GM19023 (cell line): ENCODE data around the gene GBGT1.

Source experiments
- ATAC-seq: cut with Tn5 transposase; IDR thresholded peaks from one replicate; pipeline ENCODE4 v1.9.1; 2021; ENCODE audit warnings: mild to moderate bottlenecking, moderate library complexity; ENCODE audit not compliant: unreplicated experiment

The GBGT1 gene

DNA sequence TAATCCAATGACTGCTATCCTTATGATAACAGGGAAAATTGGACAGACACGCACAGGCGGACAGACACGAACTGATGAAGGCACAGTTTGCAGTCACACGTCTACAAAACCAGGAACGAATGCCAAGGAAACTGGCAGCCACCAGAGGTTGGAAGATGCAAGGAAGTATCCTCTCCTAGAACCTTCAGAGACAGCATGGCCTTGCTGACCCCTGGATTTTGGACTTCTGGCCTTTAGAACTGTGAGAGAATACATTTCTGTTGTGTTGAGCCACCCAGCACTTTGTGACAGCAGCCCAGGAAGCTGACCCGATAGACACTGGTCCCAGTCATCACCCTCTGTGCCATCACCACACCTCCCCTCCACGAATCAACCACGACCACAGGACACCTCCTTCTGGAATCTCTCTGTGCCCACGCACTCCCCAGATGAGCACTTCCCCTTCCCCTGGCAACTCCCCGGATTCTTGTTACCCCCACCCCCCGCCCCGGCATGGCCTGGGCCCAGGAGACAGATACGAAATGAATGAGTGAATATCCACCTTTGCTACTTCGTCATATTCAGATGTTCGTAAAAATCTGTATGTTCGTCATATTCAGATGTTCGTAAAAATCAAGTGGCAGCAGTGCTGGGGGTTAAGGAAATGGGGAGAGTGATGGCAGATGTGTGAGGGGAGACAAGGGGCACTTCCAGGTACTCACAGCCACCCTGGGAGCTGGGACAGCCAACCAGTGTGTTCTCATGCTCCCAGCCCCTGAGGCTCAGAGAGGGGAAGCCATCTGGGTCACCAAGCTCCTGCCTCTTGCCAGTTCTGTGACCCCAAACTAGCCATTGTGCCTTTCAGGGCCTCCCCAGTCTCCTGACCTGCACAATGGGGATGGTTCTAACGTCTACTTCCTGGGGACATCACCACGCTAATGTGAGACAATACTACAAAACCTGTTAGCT, 18.5 kb downstream of the GBGT1 start:
- no peak for ATAC-seq

DNA sequence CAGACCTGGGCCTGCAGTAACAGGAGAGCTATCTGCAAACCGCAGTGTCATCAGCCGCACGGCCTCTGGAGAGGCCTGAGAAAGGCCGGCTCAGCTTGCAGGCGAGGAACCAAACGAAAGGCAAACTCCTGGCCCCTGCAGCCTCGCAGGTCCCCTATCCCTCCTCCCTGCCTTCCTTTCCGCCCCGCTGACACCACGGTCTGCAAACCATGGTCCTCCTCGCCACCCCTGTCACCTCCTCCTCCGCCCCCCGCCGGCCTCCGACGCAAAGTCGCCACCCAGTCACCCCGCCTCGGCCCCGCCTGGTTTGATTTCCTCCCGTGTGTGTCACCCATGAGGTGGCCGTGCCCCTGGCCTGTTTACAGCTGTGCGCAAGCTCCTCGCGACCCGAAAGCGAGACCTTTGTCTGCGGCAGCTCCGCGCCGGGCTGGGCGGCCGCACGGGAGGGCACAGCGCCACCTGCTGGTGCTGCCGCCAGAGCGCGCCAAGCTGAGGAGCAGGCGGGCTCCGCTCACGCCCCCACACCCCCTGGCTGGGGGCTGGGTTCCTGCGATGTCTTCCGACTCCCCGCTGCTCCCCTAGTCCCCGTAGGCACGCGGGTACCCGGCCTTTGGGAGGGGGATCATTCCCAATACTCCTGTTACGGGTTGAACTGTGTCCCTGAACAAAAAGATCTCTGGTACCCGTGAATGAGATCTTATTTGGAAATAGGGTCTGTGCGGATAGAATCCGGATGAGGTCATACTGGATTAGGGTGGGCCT, 19.4 kb downstream of the GBGT1 start:
- peak; percentile 46 for ATAC-seq

DNA sequence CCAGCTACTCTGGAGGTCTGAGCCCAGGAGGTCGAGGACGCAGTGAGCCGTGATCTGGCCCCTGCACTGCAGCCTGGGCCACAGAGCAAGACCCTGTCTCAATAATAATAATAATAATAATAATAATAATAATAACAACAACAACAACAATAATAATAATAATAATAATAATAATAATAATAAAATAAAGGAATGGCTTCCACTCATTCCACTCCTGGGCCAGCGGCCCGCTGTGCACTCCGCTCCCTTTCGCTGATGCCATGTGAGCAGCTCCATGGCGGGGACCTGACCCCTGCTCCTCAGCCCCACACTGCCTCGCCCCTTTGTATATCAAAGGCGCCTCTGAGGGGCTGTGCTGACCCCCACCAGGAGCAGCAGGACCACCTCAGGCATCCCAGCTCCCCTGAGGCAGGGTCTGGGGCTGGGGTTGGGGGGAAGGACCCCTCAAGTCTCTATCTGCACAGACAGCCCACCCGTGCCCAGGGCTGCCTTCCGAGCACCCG, 20.0 kb downstream of the GBGT1 start:
- ATAC-seq, result no peak

DNA sequence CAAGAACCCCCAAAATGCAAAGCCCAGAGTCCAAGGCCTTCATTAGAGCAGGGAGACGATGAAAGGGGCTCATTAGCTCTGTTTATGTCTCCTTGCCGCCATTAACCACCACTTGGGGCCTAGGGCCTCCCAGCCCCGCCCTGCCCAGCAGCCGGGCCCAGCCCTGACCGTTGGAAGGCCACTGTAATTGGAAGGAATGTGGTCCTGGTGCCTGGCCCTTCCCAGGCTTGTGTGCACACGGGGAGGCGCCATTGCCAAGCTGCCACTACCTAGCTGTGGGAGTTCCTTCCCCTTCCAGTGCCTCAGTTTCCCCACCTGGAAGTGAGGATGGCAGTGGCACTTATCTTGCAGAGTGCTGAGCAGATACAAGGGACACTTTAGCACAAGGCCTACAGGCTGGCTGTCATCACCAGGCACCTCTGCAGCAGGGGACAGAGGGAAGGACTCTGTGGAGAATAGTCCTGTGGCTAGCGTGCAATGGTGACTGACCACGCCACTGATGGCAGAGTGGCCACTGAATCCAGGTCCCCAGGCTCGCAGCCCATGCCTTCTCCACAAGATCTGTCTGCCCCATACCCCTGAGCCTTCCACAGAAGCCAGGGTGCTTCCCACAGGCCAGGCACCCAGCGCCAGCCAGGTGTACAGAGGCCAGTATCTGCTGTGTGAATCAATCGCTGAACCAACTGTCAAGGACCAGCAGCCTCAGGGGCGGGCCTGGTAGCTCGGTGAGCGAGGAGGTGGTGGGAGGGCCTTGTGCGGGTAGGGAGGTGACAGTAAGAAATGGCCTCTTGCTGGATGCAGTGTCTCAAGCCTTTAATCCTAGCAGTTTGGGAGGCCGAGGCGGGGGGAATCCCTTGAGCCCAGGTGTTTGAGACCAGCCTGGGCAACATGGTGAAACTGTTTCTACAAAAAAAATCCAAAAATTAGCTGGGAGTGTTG, 20.8 kb downstream of the GBGT1 start:
- no peak for ATAC-seq

DNA sequence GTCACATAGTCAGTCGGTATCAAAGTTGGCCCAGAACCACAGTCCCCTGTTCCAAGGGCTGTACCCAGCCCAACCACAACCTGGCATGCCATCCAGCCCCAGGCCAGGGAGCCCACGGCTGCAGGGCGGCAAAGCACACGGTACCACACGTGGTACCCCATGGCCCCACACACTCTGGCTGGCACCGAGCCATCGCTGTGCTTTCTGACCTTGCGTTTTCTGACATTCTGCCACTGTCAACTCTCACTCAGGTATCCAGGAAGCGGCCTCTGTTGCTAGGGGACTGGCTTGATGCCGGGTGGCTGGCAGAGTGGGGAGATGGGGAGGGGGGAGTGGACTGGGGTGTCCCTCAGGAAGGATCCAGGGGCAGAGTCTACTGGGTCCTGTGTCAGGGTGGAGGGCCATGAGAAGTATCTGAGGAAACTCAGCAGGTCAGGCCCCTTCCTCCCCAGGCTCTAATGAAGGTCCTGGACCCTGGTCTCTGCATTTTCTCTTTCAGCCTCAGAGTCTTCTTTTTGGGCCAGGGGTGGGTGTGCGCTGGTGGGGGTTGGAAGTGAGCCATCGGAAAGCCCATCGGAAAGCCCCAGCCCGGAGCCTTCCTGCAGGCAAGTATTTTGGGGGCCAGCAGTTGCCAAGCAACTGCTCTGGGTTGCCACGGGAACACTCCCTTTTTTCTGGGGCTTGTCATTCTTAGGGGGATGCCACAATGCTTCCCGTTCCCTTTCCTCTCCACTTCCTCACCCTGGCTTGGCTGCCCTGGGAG, 21.7 kb downstream of the GBGT1 start:
- ATAC-seq, result no peak

DNA sequence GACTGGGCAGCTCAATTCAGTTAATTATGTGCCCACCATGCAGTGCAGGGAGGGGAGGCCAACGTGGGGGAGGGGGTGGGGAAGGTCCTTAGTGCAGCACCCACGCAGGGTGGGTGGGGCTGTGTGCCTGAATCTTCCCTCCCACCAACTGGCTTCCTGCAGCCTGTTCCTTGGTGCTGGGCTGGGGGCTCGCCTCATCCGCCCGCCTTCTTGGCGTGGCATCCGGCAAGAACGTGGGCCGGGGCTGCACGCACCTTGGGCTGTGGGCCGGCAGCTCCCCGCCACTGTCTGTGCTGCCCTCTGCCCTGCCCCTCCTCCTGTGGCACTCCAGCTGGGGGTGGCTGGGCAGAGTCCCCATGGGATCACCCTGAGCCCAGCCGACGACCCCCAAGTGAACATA, 23.1 kb downstream of the GBGT1 start:
- ATAC-seq, result no peak

DNA sequence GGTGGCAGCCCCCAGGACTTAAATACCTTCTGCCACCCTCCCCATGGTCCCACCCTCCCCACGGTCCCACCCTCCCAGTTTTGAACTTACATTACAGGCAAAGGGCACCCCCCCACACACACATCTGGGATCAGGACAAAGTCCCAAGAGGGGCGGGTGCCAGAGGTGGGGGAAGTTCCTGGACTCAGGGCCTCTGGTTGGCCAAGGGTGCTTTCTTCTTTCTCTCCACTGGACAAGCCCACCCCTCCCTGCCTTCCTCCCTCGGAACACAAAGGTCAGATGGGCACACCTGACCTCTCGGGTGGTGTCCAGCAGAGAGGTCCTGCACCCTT, 23.6 kb downstream of the GBGT1 start:
- no peak for ATAC-seq

DNA sequence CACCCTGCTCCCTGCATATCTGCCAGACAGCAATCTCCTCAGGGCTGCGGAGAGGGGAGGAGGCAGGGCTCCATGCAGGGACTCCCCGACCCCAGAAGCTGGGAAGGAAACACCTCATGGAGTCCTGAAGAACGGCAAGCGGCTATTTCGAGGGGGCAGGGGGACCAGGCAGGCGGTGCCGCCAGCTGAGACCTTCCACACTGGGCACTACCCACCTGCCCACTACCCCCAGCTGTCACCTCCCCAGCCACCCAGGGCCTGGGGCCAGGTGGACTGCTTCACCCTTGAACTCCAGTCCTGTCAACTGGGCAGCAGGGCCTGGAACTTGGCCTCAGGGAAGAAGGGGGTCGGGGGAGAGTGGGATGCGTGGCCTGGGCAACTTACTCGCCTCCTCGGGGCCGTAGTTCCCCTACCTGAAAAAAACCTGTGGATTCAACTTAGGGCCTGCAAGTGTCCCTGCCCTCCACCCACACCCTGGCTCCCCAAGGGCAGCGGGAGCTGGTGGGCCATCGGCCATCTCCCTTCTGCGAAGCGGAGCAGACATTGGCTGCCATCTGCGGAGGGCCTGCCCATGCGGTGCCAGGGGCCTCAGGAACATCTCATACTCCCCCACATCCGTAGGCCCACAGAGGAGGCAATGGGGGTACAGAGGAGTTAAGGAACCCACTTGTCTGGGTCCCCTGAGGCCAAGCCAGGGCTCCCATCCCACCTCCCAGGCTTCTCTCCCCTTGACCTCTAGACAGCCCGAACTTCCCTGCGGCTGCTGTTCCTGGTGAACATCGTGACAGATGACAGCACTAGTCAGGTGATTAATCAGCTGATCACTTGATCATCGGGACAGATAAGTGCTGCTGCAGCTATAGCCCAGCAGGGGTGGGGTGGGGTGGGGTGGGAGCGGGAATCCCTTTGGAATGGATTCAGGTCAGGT, 24.2 kb downstream of the GBGT1 start:
- no peak for ATAC-seq

DNA sequence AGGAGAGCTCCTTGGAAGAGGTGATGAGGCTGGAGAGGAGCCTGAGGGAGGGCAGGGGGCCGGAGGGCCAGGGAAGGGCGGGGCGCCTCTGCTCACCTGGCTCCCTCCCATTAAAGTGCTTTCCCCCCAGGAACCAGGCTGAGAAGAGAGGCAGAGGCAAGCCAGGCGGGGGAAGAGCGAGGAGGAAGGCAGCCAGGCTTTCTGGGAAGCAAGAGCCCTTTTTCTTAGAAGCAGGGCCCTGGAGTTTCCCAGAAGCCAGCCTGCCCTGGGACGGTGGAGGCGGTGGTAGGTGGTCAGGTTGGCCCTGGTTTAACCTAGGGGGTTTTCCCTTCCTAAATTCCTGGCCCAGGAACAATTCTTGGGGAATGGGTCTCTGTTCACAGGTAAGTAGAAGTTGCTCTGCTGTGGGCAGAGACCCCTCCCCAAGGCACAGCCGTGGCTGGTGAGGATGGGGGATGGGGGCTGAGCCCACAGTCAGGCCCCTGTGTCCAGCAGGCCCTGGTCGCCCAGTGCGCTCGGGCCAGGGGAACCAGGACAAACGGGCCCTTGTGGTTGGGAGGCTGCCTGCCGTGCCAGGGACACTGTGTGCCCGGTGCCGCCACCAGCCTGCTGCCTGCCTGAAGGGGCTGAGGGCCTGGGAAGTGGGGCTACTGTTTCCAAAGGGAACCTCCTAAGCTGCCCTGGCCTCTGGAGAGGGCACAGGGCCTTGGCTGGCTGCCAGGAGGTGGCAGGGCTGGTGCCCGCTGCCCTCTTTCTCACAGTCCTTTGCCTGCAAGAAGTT, 26.1 kb downstream of the GBGT1 start:
- no peak for ATAC-seq

DNA sequence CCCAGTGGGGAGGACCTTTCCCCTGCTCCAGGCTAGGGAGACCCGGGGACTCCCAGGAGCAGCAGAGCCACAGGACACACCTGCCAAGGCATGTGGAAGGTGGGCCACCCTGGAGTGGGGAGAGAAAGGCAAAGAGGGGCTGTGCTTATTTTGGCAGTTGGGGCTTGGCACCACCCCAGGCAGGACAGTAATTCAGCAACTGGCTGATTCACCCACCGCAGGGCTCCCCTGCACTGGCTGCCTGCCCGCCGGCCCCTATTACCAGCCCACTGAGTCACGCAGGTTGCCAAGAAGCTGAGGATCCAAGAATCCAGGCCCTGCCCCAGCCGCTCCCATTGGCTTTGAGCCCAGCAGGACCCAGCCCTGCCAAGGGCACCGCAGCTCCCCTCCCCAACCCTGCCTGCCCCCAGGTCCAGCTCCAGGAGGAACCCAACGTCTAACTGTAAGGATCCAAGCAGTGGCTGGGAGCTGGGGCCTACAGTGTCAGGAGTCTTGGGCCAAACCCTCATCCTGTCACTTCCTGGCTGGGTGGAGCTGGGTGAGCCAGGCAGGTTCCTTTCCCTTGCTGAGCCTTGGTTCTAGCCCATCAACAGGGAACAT, 28.5 kb downstream of the GBGT1 start:
- no peak for ATAC-seq

DNA sequence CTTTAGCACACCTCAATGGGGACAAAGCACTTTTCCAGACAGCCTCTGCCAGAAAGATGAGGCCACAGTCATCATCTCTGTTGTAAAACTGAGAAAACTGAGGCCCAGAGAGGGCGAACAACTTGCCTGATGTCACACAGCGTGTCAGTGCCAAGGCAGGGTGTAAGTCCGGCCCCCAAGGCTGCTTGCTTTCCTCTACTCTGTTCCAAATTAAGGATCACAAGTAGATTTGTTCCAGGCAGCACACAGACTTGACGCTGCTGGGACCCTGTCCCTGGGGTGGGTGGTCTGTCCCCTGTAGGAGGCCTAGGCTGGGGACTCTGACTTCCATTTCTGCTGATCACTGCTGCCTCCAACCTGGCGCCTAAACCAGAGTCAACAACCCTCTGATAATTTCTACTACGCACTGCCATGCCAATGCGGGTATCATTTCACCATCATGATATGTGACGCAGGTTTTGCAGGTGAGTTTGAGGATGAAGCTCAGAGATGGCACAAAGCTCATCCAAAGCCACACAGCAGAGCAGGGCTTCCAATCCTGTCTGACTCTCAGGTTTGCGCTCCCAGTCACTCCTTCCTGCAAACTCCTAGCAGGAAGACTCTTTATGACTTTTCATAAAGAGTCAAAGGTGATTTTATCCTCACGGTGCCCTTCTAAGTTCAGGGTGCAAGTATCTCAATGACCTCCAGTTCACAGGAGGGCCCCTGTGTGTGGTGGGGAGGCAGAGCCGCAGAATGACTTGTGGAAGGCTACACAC, 29.1 kb downstream of the GBGT1 start:
- ATAC-seq, result no peak

DNA sequence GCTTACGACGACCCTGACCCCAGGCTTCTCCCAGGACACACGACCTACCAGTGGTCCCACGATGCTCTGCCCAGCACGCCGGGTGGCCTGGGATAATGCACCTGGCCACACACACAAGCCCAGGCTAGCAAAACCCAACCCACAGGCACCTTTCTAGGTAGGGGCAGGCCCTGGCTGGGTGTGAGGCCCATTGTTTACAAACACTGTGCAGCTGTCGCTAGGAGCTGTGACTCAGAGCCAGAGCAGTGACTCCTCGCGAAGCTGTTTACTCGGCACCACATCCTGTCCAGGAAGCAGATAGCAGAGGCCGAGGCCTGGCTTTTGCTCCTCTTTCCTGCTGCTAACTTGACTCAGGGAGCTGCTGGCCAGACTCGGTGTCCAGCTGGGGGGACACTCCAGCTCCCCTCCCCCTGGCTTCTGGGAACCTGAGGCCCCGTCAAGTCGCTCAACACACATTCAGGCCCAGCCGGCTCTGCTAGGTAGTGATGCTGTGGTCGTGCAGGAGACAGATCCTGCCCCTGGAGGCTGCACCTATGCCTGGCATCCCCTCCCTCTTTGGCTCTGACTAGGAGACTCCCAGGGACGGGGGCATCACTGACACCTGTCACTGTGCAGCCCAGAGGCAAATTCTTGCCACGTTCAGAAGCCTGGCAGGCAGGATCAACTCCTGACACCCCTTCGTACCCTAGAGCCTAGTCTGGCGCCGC, 29.9 kb downstream of the GBGT1 start:
- peak; percentile 88 for ATAC-seq

DNA sequence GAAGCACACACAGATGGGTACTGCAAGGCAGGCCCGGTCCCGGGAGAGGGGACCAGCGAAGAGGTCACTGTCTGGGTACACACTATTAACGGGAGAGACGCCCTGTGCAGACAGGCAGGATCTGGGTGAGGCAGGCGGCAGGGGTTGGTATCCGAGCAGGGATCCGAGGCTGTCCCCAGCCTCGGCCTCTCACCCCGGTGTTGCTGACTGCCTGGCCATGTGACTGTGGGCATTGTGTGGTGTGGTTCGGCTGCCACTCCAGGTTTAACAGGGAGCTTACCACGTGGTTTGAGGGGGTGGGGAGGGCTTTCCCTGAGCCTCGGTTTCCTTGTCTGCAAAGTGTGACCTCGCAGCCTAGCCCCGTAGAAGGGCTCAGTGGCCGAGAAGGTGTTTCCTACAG, 31.5 kb downstream of the GBGT1 start:
- no peak for ATAC-seq

DNA sequence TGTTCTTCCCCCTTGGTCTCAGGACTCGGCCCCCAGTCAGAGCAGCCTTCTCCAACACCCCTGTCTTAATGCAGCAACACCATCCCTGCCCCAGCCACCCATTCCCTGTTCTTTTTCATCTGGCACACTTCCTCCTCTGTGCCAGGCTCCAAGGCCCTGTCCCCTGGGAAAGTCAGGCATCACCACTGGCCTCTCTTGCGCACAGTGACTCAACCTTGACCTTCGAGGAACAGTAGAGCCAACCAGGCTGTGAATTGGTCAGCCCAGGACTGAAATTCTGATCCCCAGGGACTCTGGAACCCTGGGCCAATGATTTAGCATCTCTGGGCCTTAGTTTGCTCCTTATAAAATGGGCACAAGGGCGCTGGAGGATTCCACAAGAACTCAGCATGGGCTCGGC, 32.2 kb downstream of the GBGT1 start:
- no peak for ATAC-seq

DNA sequence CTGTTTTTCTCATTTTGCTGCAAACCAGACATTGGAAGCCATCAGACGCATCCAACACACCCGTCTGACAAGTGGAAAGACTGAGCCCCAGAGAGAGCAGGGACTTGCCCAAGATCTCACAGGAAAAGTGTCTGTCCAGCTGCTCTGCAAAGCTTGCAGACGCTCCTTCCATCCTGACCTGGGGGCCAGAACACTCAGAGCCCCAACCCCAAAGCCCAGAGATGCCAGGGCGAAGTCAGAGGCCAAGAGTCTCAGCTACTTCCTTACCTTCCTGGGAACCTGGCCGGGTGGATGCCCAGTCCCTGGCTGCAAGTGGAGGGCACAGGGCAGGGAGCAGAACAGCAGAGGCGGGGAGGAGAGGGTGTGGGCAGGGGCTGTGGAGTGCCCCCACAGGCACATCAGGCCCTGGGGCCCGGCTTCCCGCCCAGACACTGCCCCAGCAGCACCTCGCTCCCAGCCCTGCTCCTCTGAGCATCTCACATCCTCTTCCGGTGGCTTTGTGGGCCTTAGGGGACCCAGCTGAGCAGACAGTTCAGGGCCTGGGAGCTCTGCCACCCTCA, 32.9 kb downstream of the GBGT1 start:
- ATAC-seq, result no peak
